GM12891 (cell line): ENCODE data around the gene HSD17B2. TPM values are rescaled to one million over a fixed set of nuclear protein-coding genes. Genes with fewer than 3 reads are reported as not detected.
A peak's percentile ranks its signal among the peaks of the same experiment; 100 is the strongest.

Experiments
- DNase-seq: peaks from one replicate; pipeline ENCODE4 v3.0.0; 2011; ENCODE audit warnings: low spot score; ENCODE audit not compliant: insufficient read length
- FAIRE-seq: peaks from 2 replicates; lab custom pipeline; 2011; peaks lifted over from hg19 to GRCh38; lab: Jason Lieb, UNC
- PAX5 ChIP-seq: IDR thresholded peaks from 2 replicates; pipeline ENCODE4 v1.6.1; 2011; ENCODE audit warnings: low read length, moderate library complexity, mild to moderate bottlenecking; ENCODE audit not compliant: insufficient read depth, severe bottlenecking
- POLR2A ChIP-seq: IDR thresholded peaks from 2 replicates; pipeline ENCODE4 v1.6.1; 2011; ENCODE audit warnings: low read depth, low read length, control low read depth
- POLR2AphosphoS5 ChIP-seq: IDR thresholded peaks from 2 replicates; pipeline ENCODE4 v1.6.1; 2011; ENCODE audit warnings: low read depth, low read length, control low read depth
- POU2F2 ChIP-seq: IDR thresholded peaks from 2 replicates; pipeline ENCODE4 v1.6.1; 2011; ENCODE audit warnings: low read depth, mild to moderate bottlenecking, control low read depth, low read length, moderate library complexity
- SPI1 ChIP-seq: IDR thresholded peaks from 2 replicates; pipeline ENCODE4 v1.6.1; 2011; ENCODE audit warnings: low read depth, low read length, control low read depth
- TAF1 ChIP-seq: IDR thresholded peaks from 2 replicates; pipeline ENCODE4 v1.6.1; 2011; ENCODE audit warnings: low read depth, low read length, control low read depth
- polyA plus RNA-seq: library from polyadenylated mRNA; unstranded; fragments of >200 nt; gene quantifications from one replicate; pipeline ENCODE4 v1.2.1, GENCODE V29; 2012; ENCODE audit warnings: low read depth, missing spikeins, inconsistent platforms; ENCODE audit not compliant: missing spikeins

Gene HSD17B2
- polyA plus RNA-seq: not detected

DNA sequence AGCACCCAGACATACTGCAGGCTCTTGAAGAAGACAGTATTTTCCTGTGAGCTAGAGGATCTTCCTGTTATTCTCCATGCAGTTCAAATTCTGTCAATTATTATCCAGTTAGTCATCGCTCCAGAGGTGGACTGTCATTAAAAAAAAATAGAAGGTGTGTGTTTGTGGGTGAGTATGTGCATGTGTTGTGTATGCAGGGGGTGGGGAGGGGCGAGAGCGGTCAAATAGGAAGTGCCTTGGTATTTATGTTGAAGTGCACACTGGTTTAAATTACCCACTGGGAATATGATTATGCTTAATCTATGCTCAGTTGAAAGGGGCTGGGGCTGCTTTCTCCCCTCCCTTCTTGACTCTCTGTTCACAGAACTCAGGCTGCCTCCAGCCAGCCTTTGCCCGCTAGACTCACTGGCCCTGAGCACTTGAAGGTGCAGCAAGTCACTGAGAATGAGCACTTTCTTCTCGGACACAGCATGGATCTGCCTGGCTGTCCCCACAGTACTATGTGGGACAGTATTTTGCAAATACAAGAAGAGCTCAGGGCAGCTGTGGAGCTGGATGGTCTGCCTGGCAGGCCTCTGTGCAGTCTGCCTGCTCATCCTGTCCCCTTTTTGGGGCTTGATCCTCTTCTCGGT lies at the start of gene HSD17B2:
TSS of gene HSD17B2 (plus strand) at position 273 of the 632 bp plus-strand sequence. CDS start at position 445, 172 bp downstream.
- no peak for FAIRE-seq
- no peak for TF ChIP-seq PAX5
- TF ChIP-seq SPI1: no peak
- no peak for TF ChIP-seq TAF1
- TF ChIP-seq POU2F2: no peak
- no peak for TF ChIP-seq POLR2A
- no peak for TF ChIP-seq POLR2AphosphoS5
- DNase-seq: no peak

GRCh38 chr16:81987121-81987520 lies 47.9 kb upstream of the HSD17B2 start:
- TF ChIP-seq POLR2A: no peak
- TF ChIP-seq SPI1: no peak
- TF ChIP-seq TAF1: no peak
- no peak for TF ChIP-seq POLR2AphosphoS5
- no peak for TF ChIP-seq POU2F2
- TF ChIP-seq PAX5: no peak
- FAIRE-seq (no peak), DNase-seq (no peak)

- TF ChIP-seq POU2F2: no peak
- no peak for TF ChIP-seq TAF1
- TF ChIP-seq POLR2A: no peak
- no peak for TF ChIP-seq PAX5
- TF ChIP-seq POLR2AphosphoS5: no peak
- no peak for TF ChIP-seq SPI1
- no peak for FAIRE-seq
- no peak for DNase-seq
These were observed 47.3 kb upstream of the HSD17B2 start for GRCh38 chr16:81987706-81988105.

DNA sequence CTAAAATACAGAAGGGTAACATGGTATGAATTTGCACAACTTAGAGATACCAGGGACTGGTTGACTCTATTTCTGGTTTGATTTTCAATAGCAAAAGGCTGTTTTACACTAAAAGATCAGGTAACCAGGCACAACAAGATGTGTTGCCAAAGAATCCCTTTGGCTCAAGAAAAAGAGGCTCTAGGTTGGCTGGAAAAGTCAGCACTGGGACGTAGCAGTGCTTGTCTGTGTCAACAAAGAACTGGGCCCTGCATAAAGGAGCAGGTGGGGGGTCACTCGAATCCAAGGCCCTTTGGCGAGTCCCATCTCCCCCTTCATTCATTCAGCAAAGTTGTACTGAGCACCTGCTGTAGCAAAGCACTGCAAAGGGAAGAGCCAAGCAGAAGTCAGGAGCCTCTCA lies 42.2 kb upstream of the HSD17B2 start:
- DNase-seq: no peak
- TF ChIP-seq TAF1: no peak
- no peak for TF ChIP-seq PAX5
- TF ChIP-seq POLR2A: no peak
- TF ChIP-seq SPI1: no peak
- TF ChIP-seq POU2F2: no peak
- no peak for TF ChIP-seq POLR2AphosphoS5
- FAIRE-seq: no peak

DNA sequence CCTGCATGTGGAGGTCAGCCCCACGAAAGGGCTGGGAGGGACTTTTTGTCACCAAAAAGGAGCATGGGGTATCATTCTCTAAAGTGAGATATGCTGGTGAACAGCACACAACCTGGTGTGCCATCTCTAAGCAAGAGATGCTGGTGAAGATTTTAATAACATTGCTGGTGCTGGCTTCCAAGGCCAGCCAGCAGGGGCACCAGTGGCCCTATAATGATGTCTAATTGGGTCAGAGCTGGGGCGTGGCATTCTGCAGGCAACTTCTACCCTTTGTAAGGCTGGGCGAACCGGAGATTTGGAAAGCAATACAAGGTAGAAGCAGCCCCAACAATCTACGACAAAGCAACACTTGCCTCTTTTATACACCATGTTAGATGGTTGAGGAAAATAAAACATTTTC lies 40.6 kb upstream of the HSD17B2 start:
- no peak for FAIRE-seq
- DNase-seq: no peak
- TF ChIP-seq TAF1 (no peak), POLR2A (no peak), SPI1 (no peak), POLR2AphosphoS5 (no peak), POU2F2 (no peak), PAX5 (no peak)

GRCh38 chr16:81995651-81996050 lies 39.4 kb upstream of the HSD17B2 start:
- DNase-seq (no peak), FAIRE-seq (no peak)

GRCh38 chr16:81996664-81997509 lies 38.2 kb upstream of the HSD17B2 start:
- TF ChIP-seq POLR2A (no peak), TAF1 (no peak), PAX5 (no peak), POU2F2 (no peak), SPI1 (no peak), POLR2AphosphoS5 (no peak)
- no peak for FAIRE-seq
- DNase-seq: no peak

More at GRCh38 chr16:81995651-81996050, 39.4 kb upstream of the HSD17B2 start:
- TF ChIP-seq TAF1 (no peak), POLR2AphosphoS5 (no peak), POU2F2 (no peak), PAX5 (no peak), POLR2A (no peak), SPI1 (no peak)

DNA sequence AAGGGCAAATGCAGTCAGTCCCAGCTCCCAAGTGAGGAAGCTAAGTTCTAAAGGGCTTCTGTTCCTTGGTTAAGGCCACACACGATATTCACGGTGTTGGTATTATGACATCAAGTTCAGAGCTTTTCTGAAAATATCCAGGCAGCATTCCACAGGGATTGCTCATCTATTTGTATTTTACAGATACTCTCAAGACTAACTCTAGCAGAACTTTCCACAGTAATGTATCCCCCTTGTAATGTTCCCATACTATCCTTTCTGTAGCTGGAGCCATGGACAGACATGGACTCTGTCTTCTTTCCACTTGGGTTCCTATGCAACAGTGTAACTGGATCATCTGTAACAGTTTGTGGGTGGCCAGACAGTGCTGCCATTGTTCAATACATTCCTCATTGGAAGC lies 37.3 kb upstream of the HSD17B2 start:
- DNase-seq (no peak), FAIRE-seq (no peak)
- no peak for TF ChIP-seq POLR2AphosphoS5
- no peak for TF ChIP-seq POLR2A
- TF ChIP-seq SPI1: no peak
- TF ChIP-seq TAF1: no peak
- no peak for TF ChIP-seq POU2F2
- TF ChIP-seq PAX5: no peak

DNA sequence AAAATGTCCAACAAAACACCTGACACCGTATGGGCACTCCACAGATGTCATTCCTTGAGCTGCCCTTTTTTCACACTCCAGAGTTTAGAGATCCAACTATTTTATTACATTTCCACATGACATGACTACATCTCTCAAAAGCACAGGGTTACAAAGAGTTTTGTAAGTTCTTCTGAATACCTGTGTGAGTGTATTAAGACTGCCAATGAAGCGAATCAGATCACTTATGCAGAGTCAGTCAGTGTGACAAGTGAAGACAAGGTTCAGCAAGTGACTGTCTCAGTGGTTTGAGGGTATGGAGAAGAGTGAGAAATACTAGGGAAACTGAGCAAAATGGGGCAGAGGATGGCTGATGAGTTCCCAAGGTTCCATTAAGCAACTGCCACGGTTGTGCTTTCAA lies 32.2 kb upstream of the HSD17B2 start:
- FAIRE-seq: no peak
- TF ChIP-seq POLR2AphosphoS5 (no peak), PAX5 (no peak), SPI1 (no peak), POU2F2 (no peak), POLR2A (no peak), TAF1 (no peak)

GRCh38 chr16:82004601-82005000 lies 30.5 kb upstream of the HSD17B2 start:
- FAIRE-seq (peak; percentile 45), DNase-seq (no peak)
- TF ChIP-seq POU2F2: no peak
- TF ChIP-seq PAX5: no peak
- no peak for TF ChIP-seq POLR2A
- no peak for TF ChIP-seq TAF1
- TF ChIP-seq SPI1: no peak
- TF ChIP-seq POLR2AphosphoS5: no peak

More for the DNA sequence above, 32.2 kb upstream of the HSD17B2 start:
- DNase-seq: no peak
